ENCODE measurements around the gene ZNF69.

The ZNF69 gene

DNA sequence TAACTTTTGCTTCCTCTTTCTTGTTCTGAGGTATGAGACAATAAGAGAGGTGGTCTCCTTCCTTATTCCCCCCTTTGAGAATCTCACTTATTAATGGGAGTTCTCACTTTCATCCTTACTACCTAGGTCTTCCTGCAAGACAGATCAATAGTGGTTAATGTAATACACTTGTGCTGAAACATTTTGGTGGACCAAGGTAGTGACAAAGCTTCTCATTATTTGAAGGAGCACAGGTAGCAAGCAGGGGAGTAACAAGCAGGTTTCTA lies 55.2 kb downstream of the ZNF69 start:
- Histone ChIP-seq H3K9ac (ENCODE audit: low read length) (no peak overlapping the region), H3K4me3 (ENCODE audit: low read depth, low read length) (no peak overlapping the region), H3K4me2 (ENCODE audit: low read length) (no peak overlapping the region), H2AFZ (ENCODE audit: insufficient read depth, low read length, poor library complexity) (no peak overlapping the region), H2BK5ac (ENCODE audit: low read depth, low read length, poor library complexity) (no peak overlapping the region), H3K27ac (ENCODE audit: low read depth, low read length) (no peak overlapping the region), H2AK5ac (ENCODE audit: low read length) (no peak overlapping the region), H3K79me1 (ENCODE audit: low read length) (no peaks in the 10 kb centered on the region), H3K14ac (ENCODE audit: low read length) (no peak overlapping the region), H4K91ac (ENCODE audit: low read depth, low read length) (no peak overlapping the region), H3K36me3 (ENCODE audit: control insufficient read depth in 1 of 2, insufficient read depth in 2 of 2, low read length in 2 of 2) (peaks cover 24 to 26% of the 10 kb centered on the region in 2 experiments), H3K9me3 (ENCODE audit: insufficient read depth, low read depth, low read length) (peaks cover 36% of the 10 kb centered on the region), H2BK120ac (ENCODE audit: insufficient read depth, low read length, poor library complexity) (no peak overlapping the region), H4K8ac (ENCODE audit: low read depth, low read length) (no peak overlapping the region), H2BK12ac (ENCODE audit: low read length) (no peak overlapping the region), H3K18ac (ENCODE audit: low read length) (no peak overlapping the region), H3K27me3 (ENCODE audit: insufficient read depth, low read length) (no peaks in the 10 kb centered on the region), H3K4me1 (ENCODE audit: control insufficient read depth in 1 of 2, insufficient read depth in 2 of 2, low read length in 2 of 2) (no peaks in the 10 kb centered on the region), H3K23ac (ENCODE audit: low read length) (no peak overlapping the region), H3K4ac (ENCODE audit: low read depth, low read length) (no peak overlapping the region), H4K12ac (ENCODE audit: low read depth, low read length) (no peak overlapping the region), H3K79me2 (ENCODE audit: control insufficient read depth, insufficient read depth, low read length, poor library complexity) (no peaks in the 10 kb centered on the region)
- DNase-seq = no peak

DNA sequence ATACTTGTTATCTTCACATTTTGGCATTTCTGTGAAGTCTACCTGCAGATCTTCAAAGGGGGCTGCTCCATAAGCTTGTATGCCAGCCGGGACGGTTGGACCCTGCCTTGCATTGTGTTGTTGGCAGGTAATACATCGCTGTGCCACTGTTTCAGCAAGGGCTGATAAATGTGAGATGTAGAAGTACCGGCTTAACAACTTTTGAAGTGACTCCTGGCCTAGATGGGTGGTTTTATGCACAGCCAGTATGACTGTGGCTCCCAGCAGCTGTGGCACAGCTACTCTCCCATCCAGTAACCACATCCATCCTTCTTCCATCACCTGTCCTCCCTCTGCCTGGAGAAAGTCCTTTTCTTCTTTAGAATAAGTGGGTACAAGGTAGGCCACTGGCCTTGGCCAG lies 57.1 kb downstream of the ZNF69 start:
- no peak overlapping the region for H3K14ac ChIP-seq (ENCODE audit: low read length)
- no peak overlapping the region for H2BK5ac ChIP-seq (ENCODE audit: low read depth, low read length, poor library complexity)
- no peak overlapping the region for H4K12ac ChIP-seq (ENCODE audit: low read depth, low read length)
- H3K4me2 ChIP-seq (ENCODE audit: low read length) = no peak overlapping the region
- peak; percentile 53 to 67 for DNase-seq
- H4K91ac ChIP-seq (ENCODE audit: low read depth, low read length) = no peak overlapping the region
- H3K27me3 ChIP-seq (ENCODE audit: insufficient read depth, low read length) = no peaks in the 10 kb centered on the region
- no peak overlapping the region for H3K18ac ChIP-seq (ENCODE audit: low read length)
- H2AFZ ChIP-seq (ENCODE audit: insufficient read depth, low read length, poor library complexity) = no peak overlapping the region
- H3K4me3 ChIP-seq (ENCODE audit: low read depth, low read length) = no peak overlapping the region
- no peaks in the 10 kb centered on the region for H3K79me2 ChIP-seq (ENCODE audit: control insufficient read depth, insufficient read depth, low read length, poor library complexity)
- no CpG with 5 or more reads among the region's 4 CpGs for WGBS (ENCODE audit: extremely low coverage, insufficient coverage, insufficient read length)
- no peak overlapping the region for H3K23ac ChIP-seq (ENCODE audit: low read length)
- no peak overlapping the region for H4K8ac ChIP-seq (ENCODE audit: low read depth, low read length)
- peaks cover 41% of the 10 kb centered on the region for H3K9me3 ChIP-seq (ENCODE audit: insufficient read depth, low read depth, low read length)
- no peak overlapping the region for H2BK120ac ChIP-seq (ENCODE audit: insufficient read depth, low read length, poor library complexity)
- no peaks in the 10 kb centered on the region for H3K4me1 ChIP-seq (ENCODE audit: control insufficient read depth in 1 of 2, insufficient read depth in 2 of 2, low read length in 2 of 2)
- H3K9ac ChIP-seq (ENCODE audit: low read length) = no peak overlapping the region
- H3K27ac ChIP-seq (ENCODE audit: low read depth, low read length) = no peak overlapping the region
- no peak overlapping the region for H2BK12ac ChIP-seq (ENCODE audit: low read length)
- H3K36me3 ChIP-seq (ENCODE audit: control insufficient read depth in 1 of 2, insufficient read depth in 2 of 2, low read length in 2 of 2) = peaks cover 28 to 39% of the 10 kb centered on the region in 2 experiments
- H3K79me1 ChIP-seq (ENCODE audit: low read length) = no peaks in the 10 kb centered on the region
- no peak overlapping the region for H3K4ac ChIP-seq (ENCODE audit: low read depth, low read length)
- H2AK5ac ChIP-seq (ENCODE audit: low read length) = no peak overlapping the region

DNA sequence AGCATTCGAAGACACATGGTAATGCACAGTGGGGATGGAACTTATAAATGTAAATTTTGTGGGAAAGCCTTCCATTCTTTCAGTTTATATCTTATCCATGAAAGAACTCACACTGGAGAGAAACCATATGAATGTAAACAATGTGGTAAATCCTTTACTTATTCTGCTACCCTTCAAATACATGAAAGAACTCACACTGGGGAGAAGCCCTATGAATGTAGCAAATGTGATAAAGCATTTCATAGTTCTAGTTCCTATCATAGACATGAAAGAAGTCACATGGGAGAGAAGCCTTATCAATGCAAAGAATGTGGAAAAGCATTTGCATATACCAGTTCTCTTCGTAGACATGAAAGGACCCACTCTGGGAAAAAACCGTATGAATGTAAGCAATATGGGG lies 61.1 kb downstream of the ZNF69 start:
- DNase-seq = no peak
- no peaks in the 10 kb centered on the region for H3K79me2 ChIP-seq (ENCODE audit: control insufficient read depth, insufficient read depth, low read length, poor library complexity)
- no peak overlapping the region for H3K4ac ChIP-seq (ENCODE audit: low read depth, low read length)

DNA sequence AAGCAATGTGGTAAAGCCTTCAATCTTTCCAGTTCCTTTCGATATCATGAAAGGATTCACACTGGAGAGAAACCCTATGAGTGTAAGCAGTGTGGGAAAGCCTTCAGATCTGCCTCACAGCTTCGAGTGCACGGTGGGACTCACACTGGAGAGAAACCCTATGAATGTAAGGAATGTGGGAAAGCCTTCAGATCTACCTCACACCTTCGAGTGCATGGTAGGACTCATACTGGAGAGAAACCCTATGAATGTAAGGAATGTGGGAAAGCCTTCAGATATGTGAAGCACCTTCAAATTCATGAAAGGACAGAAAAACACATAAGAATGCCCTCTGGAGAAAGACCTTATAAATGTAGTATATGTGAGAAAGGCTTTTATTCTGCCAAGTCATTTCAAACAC lies 61.6 kb downstream of the ZNF69 start:
- no peaks in the 10 kb centered on the region for H3K27me3 ChIP-seq (ENCODE audit: insufficient read depth, low read length)
- H3K4me2 ChIP-seq (ENCODE audit: low read length) = no peak overlapping the region
- H2BK12ac ChIP-seq (ENCODE audit: low read length) = no peak overlapping the region
- H3K14ac ChIP-seq (ENCODE audit: low read length) = no peak overlapping the region
- peaks cover 41% of the 10 kb centered on the region for H3K9me3 ChIP-seq (ENCODE audit: insufficient read depth, low read depth, low read length)
- no peak overlapping the region for H3K4ac ChIP-seq (ENCODE audit: low read depth, low read length)
- H3K79me2 ChIP-seq (ENCODE audit: control insufficient read depth, insufficient read depth, low read length, poor library complexity) = no peaks in the 10 kb centered on the region
- no peaks in the 10 kb centered on the region for H3K4me1 ChIP-seq (ENCODE audit: control insufficient read depth in 1 of 2, insufficient read depth in 2 of 2, low read length in 2 of 2)
- no peak overlapping the region for H3K27ac ChIP-seq (ENCODE audit: low read depth, low read length)
- H3K9ac ChIP-seq (ENCODE audit: low read length) = no peak overlapping the region
- H2BK5ac ChIP-seq (ENCODE audit: low read depth, low read length, poor library complexity) = no peak overlapping the region
- no peaks in the 10 kb centered on the region for H3K79me1 ChIP-seq (ENCODE audit: low read length)
- no peak overlapping the region for H4K91ac ChIP-seq (ENCODE audit: low read depth, low read length)
- no peak overlapping the region for H4K12ac ChIP-seq (ENCODE audit: low read depth, low read length)
- no peak overlapping the region for H3K18ac ChIP-seq (ENCODE audit: low read length)
- no peak overlapping the region for H2BK120ac ChIP-seq (ENCODE audit: insufficient read depth, low read length, poor library complexity)
- DNase-seq = no peak
- H3K4me3 ChIP-seq (ENCODE audit: low read depth, low read length) = no peak overlapping the region
- H2AFZ ChIP-seq (ENCODE audit: insufficient read depth, low read length, poor library complexity) = no peak overlapping the region
- no CpG with 5 or more reads among the region's 4 CpGs for WGBS (ENCODE audit: extremely low coverage, insufficient coverage, insufficient read length)
- no peak overlapping the region for H3K23ac ChIP-seq (ENCODE audit: low read length)
- no peak overlapping the region for H2AK5ac ChIP-seq (ENCODE audit: low read length)
- peaks cover 29 to 53% of the 10 kb centered on the region in 2 experiments for H3K36me3 ChIP-seq (ENCODE audit: control insufficient read depth in 1 of 2, insufficient read depth in 2 of 2, low read length in 2 of 2)
- H4K8ac ChIP-seq (ENCODE audit: low read depth, low read length) = no peak overlapping the region

More for the DNA sequence above, 61.1 kb downstream of the ZNF69 start:
- Histone ChIP-seq H3K27me3 (ENCODE audit: insufficient read depth, low read length) (no peaks in the 10 kb centered on the region), H3K27ac (ENCODE audit: low read depth, low read length) (no peak overlapping the region), H4K8ac (ENCODE audit: low read depth, low read length) (no peak overlapping the region), H3K18ac (ENCODE audit: low read length) (no peak overlapping the region), H2BK120ac (ENCODE audit: insufficient read depth, low read length, poor library complexity) (no peak overlapping the region), H2AFZ (ENCODE audit: insufficient read depth, low read length, poor library complexity) (no peak overlapping the region), H3K79me1 (ENCODE audit: low read length) (no peaks in the 10 kb centered on the region), H3K36me3 (ENCODE audit: control insufficient read depth in 1 of 2, insufficient read depth in 2 of 2, low read length in 2 of 2) (peaks cover 31 to 55% of the 10 kb centered on the region in 2 experiments), H3K9ac (ENCODE audit: low read length) (no peak overlapping the region), H2BK12ac (ENCODE audit: low read length) (no peak overlapping the region), H4K12ac (ENCODE audit: low read depth, low read length) (no peak overlapping the region), H3K9me3 (ENCODE audit: insufficient read depth, low read depth, low read length) (peaks cover 44% of the 10 kb centered on the region), H4K91ac (ENCODE audit: low read depth, low read length) (no peak overlapping the region), H3K14ac (ENCODE audit: low read length) (no peak overlapping the region), H2AK5ac (ENCODE audit: low read length) (no peak overlapping the region), H2BK5ac (ENCODE audit: low read depth, low read length, poor library complexity) (no peak overlapping the region), H3K23ac (ENCODE audit: low read length) (no peak overlapping the region), H3K4me1 (ENCODE audit: control insufficient read depth in 1 of 2, insufficient read depth in 2 of 2, low read length in 2 of 2) (no peaks in the 10 kb centered on the region), H3K4me2 (ENCODE audit: low read length) (no peak overlapping the region), H3K4me3 (ENCODE audit: low read depth, low read length) (no peak overlapping the region)
- no CpG with 5 or more reads among the region's 3 CpGs for WGBS (ENCODE audit: extremely low coverage, insufficient coverage, insufficient read length)

Measured in trophoblast cell (in vitro differentiated cells and primary cell).